ENCODE data around the gene SLC5A2. TPM values are rescaled to one million over a fixed set of nuclear protein-coding genes. Genes with fewer than 3 reads are reported as not detected.
A peak's percentile ranks its signal among the peaks of the same experiment; 100 is the strongest.

Gene SLC5A2
- total and polyA plus RNA-seq, 2 of the 13 experiments (the other 11 are each of a cell fraction or from before 2014, with no cell fraction given): 0.24 to 0.97 TPM

GRCh38 chr16:31477220-31478216 lies 5.4 kb upstream of the SLC5A2 start (continued):
- TF ChIP-seq, protein P1, sequence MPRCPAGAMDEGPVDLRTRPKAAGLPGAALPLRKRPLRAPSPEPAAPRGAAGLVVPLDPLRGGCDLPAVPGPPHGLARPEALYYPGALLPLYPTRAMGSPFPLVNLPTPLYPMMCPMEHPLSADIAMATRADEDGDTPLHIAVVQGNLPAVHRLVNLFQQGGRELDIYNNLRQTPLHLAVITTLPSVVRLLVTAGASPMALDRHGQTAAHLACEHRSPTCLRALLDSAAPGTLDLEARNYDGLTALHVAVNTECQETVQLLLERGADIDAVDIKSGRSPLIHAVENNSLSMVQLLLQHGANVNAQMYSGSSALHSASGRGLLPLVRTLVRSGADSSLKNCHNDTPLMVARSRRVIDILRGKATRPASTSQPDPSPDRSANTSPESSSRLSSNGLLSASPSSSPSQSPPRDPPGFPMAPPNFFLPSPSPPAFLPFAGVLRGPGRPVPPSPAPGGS (CRISPR knock-in tag; IDR thresholded peaks at IDR 0.05): peak; percentile 90
- TF ChIP-seq CBX5 (CRISPR knock-in tag; IDR thresholded peaks at IDR 0.05; ENCODE audit: borderline replicate concordance): no peak; the same call in 1 of the 2 replicates
- no peak; the same call in 1 of the 2 replicates for TF ChIP-seq ZHX2 (IDR thresholded peaks at IDR 0.05; ENCODE audit: low read depth)
- no peak; the same call in 1 of the 2 replicates for TF ChIP-seq ZHX2 (CRISPR knock-in tag; IDR thresholded peaks at IDR 0.05; ENCODE audit: borderline replicate concordance)
- TF ChIP-seq NR1H2 (CRISPR knock-in tag; IDR thresholded peaks at IDR 0.05; ENCODE audit: borderline replicate concordance, low read depth): no peak
- peak; percentile 67; the same call in 1 of the 2 replicates for TF ChIP-seq MTF2 (CRISPR knock-in tag; IDR thresholded peaks at IDR 0.05; ENCODE audit: borderline replicate concordance)
- TF ChIP-seq, protein P2, sequence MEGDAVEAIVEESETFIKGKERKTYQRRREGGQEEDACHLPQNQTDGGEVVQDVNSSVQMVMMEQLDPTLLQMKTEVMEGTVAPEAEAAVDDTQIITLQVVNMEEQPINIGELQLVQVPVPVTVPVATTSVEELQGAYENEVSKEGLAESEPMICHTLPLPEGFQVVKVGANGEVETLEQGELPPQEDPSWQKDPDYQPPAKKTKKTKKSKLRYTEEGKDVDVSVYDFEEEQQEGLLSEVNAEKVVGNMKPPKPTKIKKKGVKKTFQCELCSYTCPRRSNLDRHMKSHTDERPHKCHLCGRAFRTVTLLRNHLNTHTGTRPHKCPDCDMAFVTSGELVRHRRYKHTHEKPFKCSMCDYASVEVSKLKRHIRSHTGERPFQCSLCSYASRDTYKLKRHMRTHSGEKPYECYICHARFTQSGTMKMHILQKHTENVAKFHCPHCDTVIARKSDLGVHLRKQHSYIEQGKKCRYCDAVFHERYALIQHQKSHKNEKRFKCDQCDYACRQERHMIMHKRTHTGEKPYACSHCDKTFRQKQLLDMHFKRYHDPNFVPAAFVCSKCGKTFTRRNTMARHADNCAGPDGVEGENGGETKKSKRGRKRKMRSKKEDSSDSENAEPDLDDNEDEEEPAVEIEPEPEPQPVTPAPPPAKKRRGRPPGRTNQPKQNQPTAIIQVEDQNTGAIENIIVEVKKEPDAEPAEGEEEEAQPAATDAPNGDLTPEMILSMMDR (CRISPR knock-in tag; IDR thresholded peaks at IDR 0.05): peak; percentile 86
- peak; percentile 52; the same call in 1 of the 2 replicates for TF ChIP-seq ZNF101 (CRISPR knock-in tag; IDR thresholded peaks at IDR 0.05; ENCODE audit: borderline replicate concordance, low read depth)
- TF ChIP-seq, protein P3, sequence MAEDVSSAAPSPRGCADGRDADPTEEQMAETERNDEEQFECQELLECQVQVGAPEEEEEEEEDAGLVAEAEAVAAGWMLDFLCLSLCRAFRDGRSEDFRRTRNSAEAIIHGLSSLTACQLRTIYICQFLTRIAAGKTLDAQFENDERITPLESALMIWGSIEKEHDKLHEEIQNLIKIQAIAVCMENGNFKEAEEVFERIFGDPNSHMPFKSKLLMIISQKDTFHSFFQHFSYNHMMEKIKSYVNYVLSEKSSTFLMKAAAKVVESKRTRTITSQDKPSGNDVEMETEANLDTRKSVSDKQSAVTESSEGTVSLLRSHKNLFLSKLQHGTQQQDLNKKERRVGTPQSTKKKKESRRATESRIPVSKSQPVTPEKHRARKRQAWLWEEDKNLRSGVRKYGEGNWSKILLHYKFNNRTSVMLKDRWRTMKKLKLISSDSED (CRISPR knock-in tag; IDR thresholded peaks at IDR 0.05): no peak
- TF ChIP-seq, protein P4, sequence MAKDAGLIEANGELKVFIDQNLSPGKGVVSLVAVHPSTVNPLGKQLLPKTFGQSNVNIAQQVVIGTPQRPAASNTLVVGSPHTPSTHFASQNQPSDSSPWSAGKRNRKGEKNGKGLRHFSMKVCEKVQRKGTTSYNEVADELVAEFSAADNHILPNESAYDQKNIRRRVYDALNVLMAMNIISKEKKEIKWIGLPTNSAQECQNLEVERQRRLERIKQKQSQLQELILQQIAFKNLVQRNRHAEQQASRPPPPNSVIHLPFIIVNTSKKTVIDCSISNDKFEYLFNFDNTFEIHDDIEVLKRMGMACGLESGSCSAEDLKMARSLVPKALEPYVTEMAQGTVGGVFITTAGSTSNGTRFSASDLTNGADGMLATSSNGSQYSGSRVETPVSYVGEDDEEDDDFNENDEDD (CRISPR knock-in tag; IDR thresholded peaks at IDR 0.05; ENCODE audit: borderline replicate concordance): peak; percentile 67
- peak; percentile 46 for TF ChIP-seq MIER3 (CRISPR knock-in tag; IDR thresholded peaks at IDR 0.05; ENCODE audit: borderline replicate concordance)
- peak; percentile 5; the same call in 1 of the 2 replicates for TF ChIP-seq FOXC1 (CRISPR knock-in tag; IDR thresholded peaks at IDR 0.05; ENCODE audit: borderline replicate concordance)
- TF ChIP-seq TEAD3 (CRISPR knock-in tag; optimal IDR thresholded peaks at IDR 0.05; ENCODE audit: borderline replicate concordance): peak; percentile 89
- TF ChIP-seq EP300 (IDR thresholded peaks at IDR 0.05; ENCODE audit: low read depth in 2 of 2, low read length in 2 of 2): no peak; a peak in 1 of 4 replicates
- TF ChIP-seq EP300 (CRISPR knock-in tag; IDR thresholded peaks at IDR 0.05; ENCODE audit: borderline replicate concordance): peak; percentile 26
